Fibroblast of pulmonary artery (primary cell): Measurements from ENCODE around the gene ASPG.

Experiments
- DNase-seq: peaks from one replicate; pipeline ENCODE4 v3.0.0-alpha.2; 2010; ENCODE audit warnings: low read depth
- H3K4me3 ChIP-seq: replicated peaks from 2 replicates; pipeline ENCODE4 v1.5.1; 2011; ENCODE audit warnings: low read depth, mild to moderate bottlenecking, control low read depth, low read length, moderate library complexity
- TF ChIP-seq, protein P1 (sequence below): IDR thresholded peaks from 2 replicates; pipeline ENCODE4 v1.5.1; 2011; ENCODE audit warnings: mild to moderate bottlenecking, control low read depth, low read length, inconsistent platforms; ENCODE audit errors: missing control alignments

ASPG gene

GRCh38 chr14:104098272-104099095 is 13.0 kb downstream of the ASPG start:
- no peak for DNase-seq
- no peak overlapping the region for H3K4me3 ChIP-seq
- TF ChIP-seq, protein P1, sequence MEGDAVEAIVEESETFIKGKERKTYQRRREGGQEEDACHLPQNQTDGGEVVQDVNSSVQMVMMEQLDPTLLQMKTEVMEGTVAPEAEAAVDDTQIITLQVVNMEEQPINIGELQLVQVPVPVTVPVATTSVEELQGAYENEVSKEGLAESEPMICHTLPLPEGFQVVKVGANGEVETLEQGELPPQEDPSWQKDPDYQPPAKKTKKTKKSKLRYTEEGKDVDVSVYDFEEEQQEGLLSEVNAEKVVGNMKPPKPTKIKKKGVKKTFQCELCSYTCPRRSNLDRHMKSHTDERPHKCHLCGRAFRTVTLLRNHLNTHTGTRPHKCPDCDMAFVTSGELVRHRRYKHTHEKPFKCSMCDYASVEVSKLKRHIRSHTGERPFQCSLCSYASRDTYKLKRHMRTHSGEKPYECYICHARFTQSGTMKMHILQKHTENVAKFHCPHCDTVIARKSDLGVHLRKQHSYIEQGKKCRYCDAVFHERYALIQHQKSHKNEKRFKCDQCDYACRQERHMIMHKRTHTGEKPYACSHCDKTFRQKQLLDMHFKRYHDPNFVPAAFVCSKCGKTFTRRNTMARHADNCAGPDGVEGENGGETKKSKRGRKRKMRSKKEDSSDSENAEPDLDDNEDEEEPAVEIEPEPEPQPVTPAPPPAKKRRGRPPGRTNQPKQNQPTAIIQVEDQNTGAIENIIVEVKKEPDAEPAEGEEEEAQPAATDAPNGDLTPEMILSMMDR, result no peak

- no peak overlapping the region for H3K4me3 ChIP-seq
- DNase-seq, result no peak
- TF ChIP-seq, protein P1, result no peak
Observed at GRCh38 chr14:104099096-104100041, 13.9 kb downstream of the ASPG start.

GRCh38 chr14:104100171-104101085 is 14.9 kb downstream of the ASPG start:
- TF ChIP-seq, protein P1, result no peak
- DNase-seq, result no peak
- H3K4me3 ChIP-seq, result no peak overlapping the region

- no peak overlapping the region for H3K4me3 ChIP-seq
- TF ChIP-seq, protein P1, result no peak
- DNase-seq, result no peak
Observed at GRCh38 chr14:104101086-104101621, 15.7 kb downstream of the ASPG start.

DNA sequence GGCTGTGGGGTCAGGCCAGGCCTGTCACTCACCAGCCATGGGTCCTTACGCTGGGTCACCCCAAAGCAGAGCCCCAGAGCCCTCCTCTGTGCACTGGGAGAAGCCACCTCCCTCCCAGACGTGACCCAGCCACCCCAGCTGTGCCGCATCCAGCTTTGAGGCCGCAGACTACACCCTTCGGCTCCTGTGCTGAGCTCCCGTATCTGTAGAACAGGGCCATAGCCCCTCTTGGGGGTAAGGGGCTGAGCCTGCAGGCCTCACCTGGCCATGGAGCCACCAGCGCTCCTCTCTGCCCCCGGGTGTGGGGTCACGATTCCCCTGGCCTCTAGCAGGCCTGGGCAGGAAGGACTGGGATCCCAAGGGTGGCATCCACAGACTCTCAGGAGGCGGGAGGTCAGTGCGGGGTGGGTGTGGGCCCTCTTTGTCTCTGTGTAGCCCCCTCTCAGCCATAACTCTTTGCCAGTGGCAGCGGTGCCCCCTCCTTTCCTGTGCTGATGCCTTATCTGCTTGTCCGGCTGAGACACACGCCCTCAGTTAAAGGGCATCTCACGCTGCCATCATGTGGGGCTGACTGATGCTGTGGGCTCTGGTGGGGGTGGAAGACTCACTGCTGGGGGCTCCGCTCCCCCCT is 16.3 kb downstream of the ASPG start:
- TF ChIP-seq, protein P1, result no peak
- DNase-seq, result no peak
- H3K4me3 ChIP-seq, result no peak overlapping the region
